HTERT RPE-1 (cell line): ENCODE results near the gene TUBB.
"Not testable (repeated sequence)": the region's sequence is repeated elsewhere in the genome, so short reads cannot be mapped to it uniquely, and the experiment has no call there.

Experiments used
- in situ Hi-C: fragments of 300-500 bp; cut with MboI; formaldehyde crosslinking; loops from 4 replicates; pipeline ENCODE4 v1.14.3; 2020; ENCODE audit warnings: low sequenced_read_pairs

TUBB gene

GRCh38 chr6:30759575-30760239 is 39.6 kb downstream of the TUBB start:
- in situ Hi-C loops: no loop called here

GRCh38 chr6:30760549-30760948 is 40.4 kb downstream of the TUBB start:
- in situ Hi-C loops: no loop called here

DNA sequence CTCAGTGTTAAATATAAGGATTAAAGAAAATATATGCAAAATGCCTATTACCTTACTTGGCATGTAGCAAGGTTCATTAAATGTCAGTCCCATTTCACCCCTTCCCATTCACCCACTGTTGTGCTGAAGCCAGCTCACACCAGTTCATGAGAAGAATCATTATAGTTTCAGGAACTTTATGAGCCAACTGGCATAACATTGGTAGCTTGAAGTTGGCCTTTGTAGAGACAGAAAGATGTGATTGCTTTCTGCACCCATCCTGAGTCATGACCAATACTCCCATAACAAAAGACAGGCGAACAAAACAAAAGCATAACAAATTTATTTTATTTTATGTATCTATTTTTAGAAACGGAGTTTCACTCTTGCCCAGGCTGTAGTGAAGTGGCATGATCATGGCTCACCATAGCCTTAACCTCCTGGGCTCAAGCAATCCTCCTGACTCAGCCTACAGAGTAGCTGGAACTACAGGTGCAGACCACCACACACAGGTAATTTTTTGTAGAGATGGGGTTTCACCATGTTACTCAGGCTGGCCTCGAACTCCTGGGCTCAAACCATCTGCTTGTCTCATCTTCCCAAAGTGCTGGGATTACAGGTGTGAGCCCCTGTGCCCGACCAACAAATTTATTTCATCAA is 41.8 kb downstream of the TUBB start:
- in situ Hi-C loops: no loop called here

DNA sequence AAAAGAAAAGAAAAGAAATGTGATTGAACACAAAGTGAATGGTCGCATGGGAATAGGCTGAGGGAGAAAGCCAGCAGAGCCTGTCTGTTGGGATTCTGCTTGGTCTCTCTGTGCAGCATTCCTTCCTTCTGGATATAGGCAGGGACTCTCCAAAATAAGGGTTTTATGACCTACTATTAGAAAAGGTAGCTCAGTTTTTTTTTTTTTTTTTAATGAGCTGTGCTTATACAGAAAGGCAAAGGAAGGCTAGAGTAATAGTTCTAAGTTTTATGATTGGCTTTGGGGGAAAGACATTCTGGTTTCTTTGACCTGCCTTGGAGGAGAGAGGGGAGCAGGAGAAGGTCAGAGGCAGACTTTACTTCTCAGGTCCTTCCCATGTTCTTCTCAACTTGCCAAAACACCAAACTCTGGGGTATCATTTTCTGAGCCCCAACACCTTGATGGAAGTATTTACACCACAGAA is 43.0 kb downstream of the TUBB start:
- in situ Hi-C loops: no loop called here

DNA sequence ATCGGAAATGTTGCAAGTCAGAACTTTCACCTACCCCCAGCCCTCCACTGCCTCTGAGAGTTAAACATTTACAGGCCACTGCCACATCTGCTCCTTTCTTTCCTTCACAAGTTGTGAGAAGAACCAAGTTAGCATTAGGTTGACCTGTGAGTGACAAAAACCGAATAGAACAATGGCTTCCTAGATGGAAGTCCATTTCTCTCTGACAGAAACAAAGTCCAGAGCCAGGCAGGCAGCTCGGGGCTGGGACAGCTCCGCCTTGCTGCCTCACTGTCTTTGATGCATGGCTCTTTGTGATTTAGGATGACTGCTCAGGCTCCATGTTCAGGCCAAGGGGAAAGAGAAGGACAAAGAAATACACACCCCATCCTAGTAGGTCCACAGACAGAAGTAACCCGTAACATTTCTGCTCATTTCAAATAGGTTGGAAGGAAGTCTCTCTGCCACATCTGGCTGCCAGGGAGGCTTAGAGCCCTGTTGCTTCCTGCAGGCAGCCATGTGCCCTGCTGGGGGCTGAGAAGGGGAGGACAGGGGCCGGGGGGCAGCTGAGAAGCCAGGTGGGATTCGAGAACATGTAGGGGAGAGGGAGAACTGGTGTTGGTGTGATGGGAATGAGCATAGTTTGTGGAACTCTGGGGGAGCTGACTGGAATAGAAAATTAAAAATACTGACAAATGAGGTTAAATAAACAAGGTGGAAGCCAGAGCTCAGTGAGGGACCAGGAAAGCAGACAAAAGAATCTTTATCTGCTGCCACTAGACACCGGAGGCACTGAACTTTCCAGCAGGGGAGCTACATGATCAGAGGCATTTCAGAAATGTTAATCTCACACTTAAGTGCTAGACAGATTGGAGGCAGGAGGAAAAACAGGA is 43.7 kb downstream of the TUBB start:
- in situ Hi-C loops: no loop called here

DNA sequence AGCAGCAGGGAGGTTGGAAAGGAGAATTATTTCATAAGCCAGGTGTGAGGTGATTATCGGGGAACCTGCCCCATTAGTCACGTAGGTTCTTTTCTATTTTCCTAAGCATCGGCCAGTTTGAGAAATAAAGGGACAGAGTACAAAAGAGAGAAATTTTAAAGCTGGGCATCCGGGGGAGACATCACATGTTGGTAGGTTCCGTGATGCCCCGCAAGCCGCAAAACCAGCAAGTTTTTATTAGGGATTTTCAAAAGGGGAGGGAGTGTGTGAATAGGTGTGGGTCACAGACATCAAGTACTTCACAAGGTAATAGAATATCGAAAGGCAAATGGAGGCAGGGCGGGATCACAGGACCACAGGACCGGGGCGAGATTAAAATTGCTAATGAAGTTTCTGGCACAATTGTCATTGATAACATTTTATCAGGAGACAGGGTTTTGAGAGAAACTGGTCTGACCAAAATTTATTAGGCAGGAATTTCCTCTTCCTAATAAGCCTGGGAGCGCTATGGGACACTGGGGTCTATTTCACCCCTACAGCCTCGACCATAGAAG is 44.4 kb downstream of the TUBB start:
- in situ Hi-C loops: not testable (repeated sequence)

- in situ Hi-C loops: not testable (repeated sequence)
Measured at GRCh38 chr6:30765495-30765894, 45.3 kb downstream of the TUBB start.

DNA sequence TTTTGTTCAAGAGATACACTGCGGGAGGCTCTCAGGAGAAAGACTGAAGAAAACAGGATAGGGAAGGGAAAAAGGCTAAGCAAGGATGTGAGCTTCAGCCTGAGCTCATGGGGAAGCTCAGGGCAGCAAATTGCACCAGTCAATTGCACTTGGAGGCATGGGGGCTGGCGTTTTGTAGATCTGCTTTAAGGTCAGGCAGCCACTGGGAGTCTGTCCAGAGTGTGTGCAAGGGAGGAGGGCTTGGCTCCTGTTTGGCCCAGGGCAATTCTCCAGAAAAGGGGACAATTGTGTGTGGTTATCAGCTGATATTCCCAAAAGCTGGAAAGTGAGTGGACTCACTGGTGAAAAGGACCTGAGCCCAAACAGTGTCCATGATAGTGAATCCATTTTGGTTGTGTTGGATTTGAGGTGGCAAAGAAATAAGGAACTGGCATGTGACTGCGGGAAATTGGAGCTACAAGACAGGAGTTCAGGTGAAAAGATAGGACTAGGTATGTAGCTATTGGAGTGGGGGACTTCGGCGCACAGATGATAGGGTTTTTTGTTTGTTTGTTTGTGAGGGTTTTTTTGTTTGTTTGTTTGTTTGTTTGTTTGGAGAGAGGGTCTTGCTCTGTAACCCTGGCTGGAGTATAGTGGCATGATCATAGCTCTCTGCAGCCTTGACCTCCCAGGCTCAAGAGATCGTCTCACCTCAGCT is 46.5 kb downstream of the TUBB start:
- in situ Hi-C loops: no loop called here

DNA sequence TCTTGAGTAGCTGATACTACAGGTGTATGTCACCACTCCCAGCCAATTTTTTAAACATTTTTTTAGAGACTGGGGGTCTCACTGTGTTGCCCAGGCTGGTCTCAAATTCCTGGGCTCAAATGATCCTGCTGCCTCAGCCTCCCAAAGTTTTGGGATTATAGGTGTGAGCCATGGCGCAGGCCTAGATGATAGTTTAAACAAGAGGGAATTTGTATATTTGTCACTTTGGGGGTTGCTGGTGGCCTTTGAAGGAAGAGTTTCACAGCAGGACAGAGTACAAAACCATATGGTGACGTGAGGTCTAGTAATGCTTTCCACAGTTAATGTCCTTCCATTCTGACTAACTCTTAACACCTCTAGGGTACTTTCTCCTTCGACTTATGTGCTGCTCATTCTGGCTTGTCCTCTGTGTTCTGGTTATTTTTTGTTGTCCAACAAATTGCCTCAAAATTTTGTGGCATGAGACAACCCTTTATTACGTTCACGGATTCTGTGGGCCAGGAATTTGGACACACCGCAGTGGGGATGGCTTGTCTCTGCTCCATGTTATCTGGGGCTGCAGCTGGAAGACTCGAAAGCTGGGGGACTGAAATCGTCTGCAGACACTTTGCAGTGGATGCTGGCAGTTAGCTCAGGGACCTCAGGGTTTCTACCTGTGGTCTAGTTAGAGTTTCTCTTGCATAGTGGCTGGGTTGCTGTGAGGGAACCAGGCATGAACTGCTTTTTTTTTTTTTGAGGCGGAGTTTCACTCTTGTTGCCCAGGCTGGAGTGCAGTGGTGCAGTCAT is 47.2 kb downstream of the TUBB start:
- in situ Hi-C loops: no loop called here

DNA sequence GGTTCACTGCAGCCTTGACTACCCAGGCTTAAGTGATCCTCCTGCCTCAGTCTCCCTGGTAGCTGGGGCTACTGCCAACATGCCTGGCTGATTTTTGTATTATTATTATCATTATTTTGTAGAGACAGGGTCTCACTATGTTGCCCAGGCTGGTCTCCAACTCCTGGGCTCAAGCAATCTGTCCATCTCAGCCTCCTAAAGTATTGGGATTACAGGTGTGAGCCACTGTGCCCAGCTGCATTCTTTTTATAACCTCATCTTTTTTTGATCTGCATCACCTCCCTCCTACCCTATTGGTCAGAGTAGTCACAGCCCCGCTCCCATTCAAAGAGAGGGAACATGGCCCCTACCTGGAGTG is 47.8 kb downstream of the TUBB start:
- in situ Hi-C loops: no loop called here

DNA sequence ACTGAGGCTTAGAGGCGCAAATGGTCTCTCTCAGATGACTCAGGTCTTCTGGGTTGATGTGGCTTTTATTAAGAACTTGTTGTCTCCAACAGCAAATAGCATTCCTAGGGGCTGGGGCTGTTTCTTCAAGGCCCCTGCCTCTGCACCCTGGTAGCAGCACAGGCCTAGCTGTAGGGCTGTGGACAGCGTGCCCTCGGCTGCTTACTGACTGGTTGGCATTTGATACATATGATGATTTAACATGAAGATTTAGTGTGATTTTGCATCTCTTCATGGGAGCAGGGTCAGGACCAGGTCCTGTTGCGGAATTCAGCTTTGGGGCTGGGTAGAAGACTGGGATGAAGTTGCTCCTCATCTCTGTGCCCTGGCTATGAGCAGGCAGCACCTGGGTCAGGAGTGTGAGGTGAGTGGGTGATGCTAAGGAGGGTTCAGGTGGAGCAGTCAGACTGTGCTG is 48.5 kb downstream of the TUBB start:
- in situ Hi-C loops: no loop called here

GRCh38 chr6:30769088-30769852 is 49.1 kb downstream of the TUBB start:
- in situ Hi-C loops: no loop called here

DNA sequence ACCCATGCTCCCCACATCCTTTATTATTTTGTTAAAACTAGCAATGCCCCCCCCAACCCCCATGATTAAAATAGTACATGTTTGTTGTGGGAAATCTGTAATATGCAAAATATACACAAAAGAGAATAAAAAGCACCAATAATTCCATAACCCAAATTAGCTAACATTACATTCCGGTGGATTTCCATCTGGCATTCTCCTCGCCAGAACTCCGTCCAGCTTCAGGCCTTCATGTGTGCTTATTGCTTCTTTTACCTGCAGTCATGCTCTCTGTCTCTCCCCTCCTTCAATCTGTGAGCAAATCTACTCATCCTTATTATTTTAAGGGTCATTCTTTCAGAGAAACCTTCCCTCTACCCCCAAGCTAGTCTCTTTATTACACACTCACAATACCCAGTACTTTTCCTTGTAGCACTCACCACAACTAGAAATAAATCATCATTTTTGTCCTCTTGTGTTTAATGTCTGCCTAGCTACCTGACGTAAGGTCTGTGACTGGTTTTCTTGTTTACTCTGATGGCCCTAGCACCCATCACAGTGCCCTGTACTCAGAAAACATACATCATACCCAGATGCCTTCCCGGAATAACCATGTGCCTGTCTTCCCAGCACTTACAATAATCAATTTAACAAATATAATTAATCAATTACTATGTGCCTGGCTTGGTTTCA is 49.8 kb downstream of the TUBB start:
- in situ Hi-C loops: no loop called here

- in situ Hi-C loops: no loop called here
Measured at GRCh38 chr6:30770592-30770991, 50.4 kb downstream of the TUBB start.

DNA sequence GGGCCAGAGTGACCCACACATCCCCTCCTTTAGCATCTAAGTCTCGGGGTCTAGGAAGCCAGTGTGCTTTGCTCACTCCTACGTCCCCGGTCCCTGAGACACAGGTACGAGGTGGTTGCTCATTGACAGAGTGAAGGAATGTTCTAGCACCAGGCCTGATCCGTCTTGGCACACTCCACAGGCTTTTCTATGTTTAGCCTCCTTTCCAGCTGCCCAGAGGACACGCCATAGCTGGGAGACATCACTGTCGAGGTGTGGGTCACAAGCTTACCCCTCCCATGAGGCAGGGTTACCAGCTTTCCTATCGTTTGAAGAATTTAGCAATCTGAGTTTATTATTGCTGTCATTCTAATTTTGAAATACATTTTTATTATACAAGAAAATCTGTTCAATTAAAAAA is 54.5 kb downstream of the TUBB start:
- in situ Hi-C loops: no loop called here
